Stromal cell of bone marrow (primary cell): ENCODE results near the gene AHRR.

Experiments used
- DNase-seq: peaks from one replicate; pipeline ENCODE4 v3.0.0-alpha.2; 2012; ENCODE audit warnings: low read depth

The AHRR gene

GRCh38 chr5:443239-444151 is 122.0 kb downstream of the AHRR start:
- DNase-seq = no peak

- no peak for DNase-seq
These were observed 122.7 kb downstream of the AHRR start for GRCh38 chr5:444226-444625.

- no peak for DNase-seq
These were observed 124.1 kb downstream of the AHRR start for GRCh38 chr5:445591-445990.

- no peak for DNase-seq
These were observed 124.8 kb downstream of the AHRR start for GRCh38 chr5:446066-446882.

DNA sequence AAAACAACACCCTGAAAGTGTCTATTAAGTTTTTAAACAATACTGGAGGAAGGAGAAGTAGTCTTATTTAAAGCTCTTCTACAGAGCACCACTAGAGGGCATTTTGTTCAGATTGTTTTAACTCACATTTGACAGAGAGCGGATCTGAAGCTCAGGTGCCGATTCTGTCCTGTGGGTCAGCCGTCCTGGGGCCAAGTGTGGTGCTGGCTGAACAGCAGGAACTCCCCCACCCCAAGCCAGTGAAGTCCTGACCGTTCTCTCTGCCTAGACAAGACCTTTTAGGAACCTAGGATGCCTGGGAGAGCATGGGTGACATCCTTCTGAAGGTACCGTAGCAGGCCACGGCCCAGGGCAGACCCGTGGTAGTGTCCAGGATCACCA is 125.4 kb downstream of the AHRR start:
- peak; percentile 14 for DNase-seq

- DNase-seq = no peak
These were observed 126.0 kb downstream of the AHRR start for GRCh38 chr5:447501-447900.

DNA sequence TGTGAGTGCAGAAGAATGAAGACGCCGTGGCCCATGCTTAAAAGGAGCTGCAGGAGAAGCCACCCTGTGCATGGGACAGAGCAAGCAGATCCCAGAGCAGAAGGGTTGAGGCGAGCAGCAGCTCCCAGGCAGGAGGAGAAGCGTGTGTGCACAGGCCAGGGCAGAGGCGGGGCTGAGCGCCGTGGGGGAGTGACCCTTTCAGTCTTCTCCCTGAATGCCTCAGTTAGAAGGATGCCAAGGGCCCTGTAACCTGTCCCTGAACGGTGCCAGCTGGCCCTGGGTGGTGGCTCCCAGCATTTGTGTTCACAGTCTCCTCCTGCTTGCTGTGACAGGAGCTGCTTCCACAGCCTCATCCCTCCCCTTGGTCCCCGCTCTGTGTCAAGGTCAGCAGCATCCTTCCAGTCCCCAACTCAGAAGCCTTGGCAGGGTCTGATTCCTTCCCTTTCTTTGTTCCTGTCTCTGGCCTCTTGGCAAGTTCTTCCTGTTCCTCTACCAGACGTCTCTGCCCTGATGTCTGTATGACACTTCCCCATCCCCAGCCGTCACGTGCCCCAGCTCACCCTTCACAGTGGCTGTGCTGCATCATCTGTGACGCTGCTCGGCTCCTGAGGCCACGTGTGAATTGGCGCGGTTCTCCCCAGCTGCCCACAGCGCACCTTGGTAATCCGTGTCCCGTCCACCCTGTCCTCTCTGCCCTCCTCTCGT is 126.7 kb downstream of the AHRR start:
- DNase-seq = no peak

DNA sequence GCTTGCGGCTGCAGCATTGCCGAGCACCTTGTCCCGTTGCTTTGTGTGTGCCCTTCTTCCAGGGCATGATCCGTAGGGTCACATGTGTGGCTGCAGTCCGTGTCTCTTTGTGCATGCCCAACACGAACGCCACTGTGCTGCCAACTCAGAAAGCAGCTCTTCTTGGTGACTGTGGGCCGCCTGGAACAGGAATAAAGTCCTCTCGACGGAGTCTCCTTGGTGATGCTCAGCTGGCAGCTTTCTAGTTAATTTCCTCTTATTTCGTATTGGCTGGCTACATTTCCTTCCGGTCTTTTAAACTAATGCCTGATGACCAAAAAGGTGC is 127.2 kb downstream of the AHRR start:
- DNase-seq = no peak

- DNase-seq = no peak
These were observed 127.6 kb downstream of the AHRR start for GRCh38 chr5:449151-449550.

- no peak for DNase-seq
These were observed 130.3 kb downstream of the AHRR start for GRCh38 chr5:451587-452458.

GRCh38 chr5:452978-453710 is 131.6 kb downstream of the AHRR start:
- no peak for DNase-seq

DNA sequence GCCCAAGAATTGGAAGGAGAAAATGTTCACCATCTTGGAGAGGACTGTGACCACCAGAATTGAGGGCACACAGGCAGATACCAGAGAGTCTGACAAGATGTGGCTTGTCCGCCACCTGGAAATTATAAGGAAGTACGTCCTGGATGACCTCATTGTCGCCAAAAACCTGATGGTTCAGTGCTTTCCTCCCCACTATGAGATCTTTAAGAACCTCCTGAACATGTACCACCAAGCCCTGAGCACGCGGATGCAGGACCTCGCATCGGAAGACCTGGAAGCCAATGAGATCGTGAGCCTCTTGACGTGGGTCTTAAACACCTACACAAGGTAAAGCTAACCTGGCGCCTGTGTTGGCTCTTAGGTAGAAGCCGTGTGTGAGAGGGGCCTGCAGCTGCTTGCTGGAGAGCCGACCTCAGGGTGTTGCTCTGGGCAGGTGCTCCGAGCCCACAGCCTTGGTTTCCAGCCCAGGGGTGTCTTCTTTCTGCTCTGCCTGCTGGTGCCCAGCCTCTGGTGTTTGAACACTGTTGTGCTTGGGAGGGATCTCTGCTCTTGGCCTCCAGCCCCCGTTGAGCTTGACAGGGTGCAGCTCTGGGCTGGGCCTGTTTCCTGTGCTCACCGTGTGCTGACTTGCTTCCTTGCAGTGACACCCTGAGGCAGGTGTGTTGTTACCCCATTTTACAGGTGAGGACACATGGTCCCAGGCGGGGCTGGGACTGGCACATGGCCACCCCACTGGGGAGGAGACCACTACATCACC is 132.4 kb downstream of the AHRR start:
- DNase-seq = no peak

DNA sequence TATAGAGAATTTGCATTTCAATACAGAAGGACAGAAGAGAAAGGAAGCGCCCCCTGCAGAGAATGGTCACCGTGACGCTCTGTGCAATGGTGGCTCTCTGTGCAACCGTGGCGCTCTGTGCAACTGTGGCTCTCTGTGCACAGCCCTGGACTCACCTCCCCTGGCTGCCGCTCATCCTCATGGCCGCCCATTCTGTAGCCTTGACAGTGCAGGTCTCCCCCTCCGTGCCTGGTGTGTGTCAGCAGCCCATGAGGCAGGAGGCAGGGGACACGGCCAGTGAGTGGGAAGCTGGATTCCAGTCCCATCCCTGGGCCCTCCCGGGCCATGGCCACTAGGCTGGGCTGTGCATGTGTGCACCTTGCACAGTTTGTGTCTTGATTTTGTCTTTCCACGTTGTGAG is 133.4 kb downstream of the AHRR start:
- no peak for DNase-seq

- DNase-seq = no peak
These were observed 134.3 kb downstream of the AHRR start for GRCh38 chr5:455806-456205.

DNA sequence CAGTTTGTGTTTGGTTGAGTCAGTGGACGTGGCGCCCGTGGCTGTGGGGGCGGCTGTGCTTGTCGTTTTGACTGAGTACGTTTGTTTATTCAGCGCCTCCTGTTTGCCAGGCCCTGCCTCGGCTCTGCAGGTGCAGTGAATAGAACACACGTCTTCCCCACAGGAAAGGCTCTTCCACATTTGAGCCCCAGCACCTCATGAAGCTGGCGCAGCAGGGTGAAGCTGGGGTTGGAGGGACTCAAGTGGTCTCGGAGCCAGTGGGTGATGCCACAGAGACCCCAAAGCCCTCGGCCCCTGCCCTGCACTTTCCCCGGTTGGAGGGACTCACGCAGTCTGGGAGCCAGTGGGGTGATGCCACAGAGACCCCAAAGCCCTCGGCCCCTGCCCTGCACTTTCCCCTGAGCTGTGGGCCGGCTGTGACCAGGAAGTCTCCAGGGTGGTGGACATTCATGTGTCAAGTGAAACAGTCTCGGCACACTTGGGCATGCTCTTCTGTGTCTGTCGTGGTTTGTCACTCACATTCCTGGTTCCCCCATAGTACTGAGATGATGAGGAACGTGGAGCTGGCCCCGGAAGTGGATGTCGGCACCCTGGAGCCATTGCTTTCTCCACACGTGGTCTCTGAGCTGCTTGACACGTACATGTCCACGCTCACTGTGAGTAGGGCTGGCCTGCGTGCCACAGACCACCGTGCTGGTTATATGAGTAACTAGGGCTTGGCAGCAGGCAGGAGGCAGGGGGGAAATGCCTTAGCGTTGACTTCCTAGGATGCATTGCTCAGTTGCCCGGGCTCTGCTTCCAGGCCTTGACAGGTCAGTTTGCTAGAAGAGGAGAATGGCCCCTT is 135.1 kb downstream of the AHRR start:
- no peak for DNase-seq

DNA sequence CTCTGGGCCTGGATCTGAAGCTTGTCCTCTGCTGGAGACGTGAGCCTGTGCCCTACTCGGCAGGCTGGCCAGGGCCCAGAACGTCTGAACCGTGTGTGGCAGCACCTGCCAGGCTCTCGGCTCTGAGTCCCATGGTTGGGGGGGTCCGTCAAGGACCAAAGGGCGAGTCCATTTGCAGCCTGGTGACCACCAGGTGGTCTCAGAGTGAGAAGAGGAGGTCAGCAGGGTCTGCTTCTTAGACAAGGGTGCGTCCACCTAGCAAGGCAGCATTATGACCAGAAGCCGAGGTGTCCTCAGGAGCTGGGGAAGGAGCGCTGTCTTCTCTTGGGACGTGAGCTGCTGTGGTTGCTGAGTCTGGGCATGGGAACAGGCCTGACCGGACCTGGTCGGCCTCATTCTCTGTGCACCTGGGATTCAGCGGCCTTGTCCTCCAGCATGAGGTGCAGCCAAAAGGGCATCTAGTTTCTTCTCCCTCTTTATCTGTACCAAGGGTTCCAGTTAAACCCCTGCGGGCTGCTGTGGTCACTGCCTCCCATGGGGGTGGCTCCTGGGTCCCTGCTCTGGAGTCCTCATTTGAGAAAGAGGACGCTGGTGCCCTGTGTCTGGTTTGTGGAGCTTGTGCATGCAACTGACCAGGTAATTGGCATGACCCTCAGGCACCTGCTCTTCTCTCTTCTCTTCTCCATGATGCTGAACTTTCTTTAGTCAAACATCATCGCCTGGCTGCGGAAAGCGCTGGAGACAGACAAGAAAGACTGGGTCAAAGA is 135.9 kb downstream of the AHRR start:
- no peak for DNase-seq

- peak; percentile 28 for DNase-seq
These were observed 137.2 kb downstream of the AHRR start for GRCh38 chr5:458547-459353.
